A549 treated with AZD9567 at 1 μM for 4 hours (cell line): ENCODE data around the gene OR13C5. TPM values are rescaled to one million over a fixed set of nuclear protein-coding genes. Genes with fewer than 3 reads are reported as not detected.

ENCODE experiments used
- total RNA-seq: library from RNA; stranded (reverse); fragments of 200-300 nt; extraction: Qiagen RNA extraction; gene quantifications from 5 replicates; pipeline ENCODE4 v1.2.3, GENCODE V29; 2022; ENCODE audit not compliant: insufficient read depth

The OR13C5 gene, protein sequence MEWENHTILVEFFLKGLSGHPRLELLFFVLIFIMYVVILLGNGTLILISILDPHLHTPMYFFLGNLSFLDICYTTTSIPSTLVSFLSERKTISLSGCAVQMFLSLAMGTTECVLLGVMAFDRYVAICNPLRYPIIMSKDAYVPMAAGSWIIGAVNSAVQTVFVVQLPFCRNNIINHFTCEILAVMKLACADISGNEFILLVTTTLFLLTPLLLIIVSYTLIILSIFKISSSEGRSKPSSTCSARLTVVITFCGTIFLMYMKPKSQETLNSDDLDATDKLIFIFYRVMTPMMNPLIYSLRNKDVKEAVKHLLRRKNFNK
- total RNA-seq, result not detected in 5 replicates

DNA sequence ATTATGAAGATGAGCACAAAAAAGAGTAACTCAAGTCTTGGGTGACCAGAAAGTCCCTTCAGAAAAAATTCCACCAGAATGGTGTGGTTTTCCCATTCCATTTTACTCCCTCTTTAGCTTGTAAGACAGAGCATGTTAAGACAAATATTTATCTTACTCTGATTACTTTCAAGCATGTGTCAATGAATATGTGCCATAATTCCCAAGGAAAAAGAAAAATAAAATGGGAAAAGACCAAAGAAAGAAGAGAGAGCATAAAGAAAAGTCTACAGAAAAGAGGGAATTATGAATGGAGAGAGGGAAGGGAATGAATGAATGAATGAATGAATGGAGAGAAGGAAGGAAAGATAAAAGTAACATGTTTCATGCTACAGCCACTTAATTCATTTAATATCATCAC, at the start of gene OR13C5:
OR13C5 (minus strand) TSS at position 101 of the 400 bp plus-strand sequence; CDS start at position 101, 0 bp downstream.

DNA sequence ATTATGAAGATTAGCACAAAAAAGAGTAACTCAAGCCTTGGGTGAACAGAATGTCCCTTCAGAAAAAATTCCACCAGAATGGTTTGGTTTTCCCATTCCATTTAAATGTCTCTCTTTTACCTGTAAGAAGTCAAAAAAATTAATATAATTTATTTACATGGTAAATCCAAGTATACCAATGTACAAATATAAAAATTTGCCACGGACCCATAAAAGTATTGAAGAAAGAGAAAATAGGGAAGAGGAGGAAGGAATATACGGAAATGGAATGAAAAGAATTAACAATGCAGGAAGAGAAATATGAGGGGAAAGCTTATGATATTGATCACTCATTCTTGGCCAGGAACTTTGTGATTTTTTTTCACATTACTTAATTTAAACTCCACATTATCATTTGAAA, 18.9 kb upstream of the OR13C5 start, which contains the start of gene OR13C9:
OR13C9 (minus strand) TSS at position 101 of the 400 bp plus-strand sequence; CDS start at position 101, 0 bp downstream.

DNA sequence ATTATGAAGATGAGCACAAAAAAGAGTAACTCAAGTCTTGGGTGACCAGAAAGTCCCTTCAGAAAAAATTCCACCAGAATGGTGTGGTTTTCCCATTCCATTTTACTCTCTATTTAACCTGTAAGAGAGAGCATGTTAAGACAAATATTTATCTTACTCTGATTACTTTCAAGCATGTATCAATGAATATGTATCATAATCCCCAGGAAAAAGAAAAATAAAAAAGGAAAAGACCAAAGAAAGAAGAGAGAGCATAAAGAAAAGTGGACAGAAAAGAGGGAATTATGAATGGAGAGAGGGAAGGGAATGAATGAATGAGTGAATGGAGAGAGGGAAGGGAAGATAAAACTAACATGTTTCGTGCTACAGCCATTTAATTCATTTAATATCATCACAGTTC, 6.3 kb upstream of the OR13C5 start, which contains the start of gene OR13C2:
OR13C2 (minus strand) TSS at position 101 of the 400 bp plus-strand sequence; CDS start at position 101, 0 bp downstream.

DNA sequence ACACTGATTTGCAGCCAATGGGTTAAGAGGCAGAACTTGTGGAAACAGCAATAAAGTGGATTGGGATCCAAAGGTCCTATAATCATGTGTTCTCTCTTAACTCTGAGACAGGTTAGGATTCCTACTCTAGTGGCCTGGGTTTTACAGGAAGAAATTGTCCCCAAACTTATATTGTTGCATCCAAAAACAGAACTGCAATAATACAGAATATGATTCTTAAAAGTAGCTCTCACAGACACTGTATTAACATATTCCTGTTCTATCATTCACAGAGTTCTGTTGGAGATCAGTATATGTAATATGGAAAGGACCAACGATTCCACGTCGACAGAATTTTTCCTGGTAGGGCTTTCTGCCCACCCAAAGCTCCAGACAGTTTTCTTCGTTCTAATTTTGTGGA, 30.3 kb downstream of the OR13C5 start, which contains the start of gene OR13C8:
OR13C8 (plus strand) TSS at position 301 of the 400 bp plus-strand sequence; CDS start at position 301, 0 bp downstream.

Other genes with a start within 250 kb of the OR13C5 start
- gene OR13F1, start 95.2 kb downstream of the OR13C5 start, total RNA-seq, result not detected in 5 replicates
- not detected in 5 replicates for gene OR13C4, start 72.2 kb downstream of the OR13C5 start, total RNA-seq
- not detected in 5 replicates for gene OR13C3, start 62.6 kb downstream of the OR13C5 start, total RNA-seq
- not detected in 5 replicates for gene OR13C8, start 30.2 kb downstream of the OR13C5 start, total RNA-seq
- gene OR13C2, start 6.2 kb upstream of the OR13C5 start, total RNA-seq, result not detected in 5 replicates
- not detected in 5 replicates for gene OR13C9, start 18.8 kb upstream of the OR13C5 start, total RNA-seq
- not detected in 5 replicates for gene OR13D1, start 95.1 kb upstream of the OR13C5 start, total RNA-seq
- 10.2 to 19.8 TPM (median 14.9 TPM) in 5 replicates for gene NIPSNAP3A, start 148.3 kb upstream of the OR13C5 start, total RNA-seq
- 0.24 to 0.68 TPM (median 0.65 TPM) in 4 of 5 replicates, not detected in the other for gene NIPSNAP3B, start 164.7 kb upstream of the OR13C5 start, total RNA-seq